Uterus (tissue), 4 donors: ENCODE measurements around the gene PLCG1. TPM values are rescaled to one million over a fixed set of nuclear protein-coding genes. Genes with fewer than 3 reads are reported as not detected.
A peak's percentile ranks its signal among the peaks of the same experiment; 100 is the strongest.

Experiments
- DNase-seq, 2 donors: peaks; one replicate each; pipeline ENCODE4 v3.0.0-alpha.2; 2019 to 2020
- H3K27ac ChIP-seq, 2 donors: fragments of 200-600 bp; sonication (generic); 1 replicate in 1 of 2; 2 replicates in 1 of 2; pipeline ENCODE4 v1.5.1; 2016 to 2018
- H3K27me3 ChIP-seq, 2 donors: fragments of 200-600 bp; sonication (generic); one replicate each; pipeline ENCODE4 v1.5.1; 2018 to 2019; ENCODE audit warnings: control low read depth in 1 of 2
- H3K36me3 ChIP-seq, 2 donors: fragments of 200-600 bp; sonication (generic); one replicate each; pipeline ENCODE4 v1.5.1; 2019; ENCODE audit warnings: control low read depth in 1 of 2
- H3K4me1 ChIP-seq, 2 donors: fragments of 200-600 bp; sonication (generic); one replicate each; pipeline ENCODE4 v1.5.1; 2018 to 2019; ENCODE audit warnings: control low read depth in 1 of 2
- H3K4me3 ChIP-seq, 2 donors: fragments of 200-600 bp; sonication (generic); 1 replicate in 1 of 2; 2 replicates in 1 of 2; pipeline ENCODE4 v1.5.1; 2018 to 2019; ENCODE audit warnings: mild to moderate bottlenecking in 1 of 2
- H3K9me3 ChIP-seq, 2 donors: fragments of 200-600 bp; sonication (generic); one replicate each; pipeline ENCODE4 v1.5.1; 2019; ENCODE audit warnings: control low read depth in 1 of 2
- CTCF ChIP-seq, 4 experiments: fragments of 200-600 bp in 2 of 4; fragments of 450-650 bp in 2 of 4; sonication (generic) in 2 of 4; IDR thresholded peaks; one replicate each; pipeline ENCODE4 v1.5.1; 2016 to 2019; ENCODE audit warnings: antibody characterized with exemption in 4 of 4, mild to moderate bottlenecking in 2 of 4, moderate library complexity in 1 of 4
- POLR2A ChIP-seq, 2 donors: fragments of 450-650 bp; IDR thresholded peaks; one replicate each; pipeline ENCODE4 v1.6.1; 2016; ENCODE audit warnings: antibody characterized with exemption in 2 of 2, mild to moderate bottlenecking in 1 of 2, moderate library complexity in 1 of 2
- intact Hi-C: fragments of 100-400 bp; cut with DNase I; formaldehyde crosslinking; loops from one replicate; pipeline ENCODE4 v1.15.1; 2023; ENCODE audit warnings: low total_unique reads
- total RNA-seq, 4 donors: library from RNA; depleted of rRNA in 3 of 4; stranded (reverse); fragments of >200 nt in 3 of 4; gene quantifications; one replicate each; pipeline versions ENCODE4 v1.1.0 to v1.2.4, GENCODE V29; 2014 to 2023
- donor health status: DM: yes; HTN: yes; CAD: no.

PLCG1 gene
- total RNA-seq, 4 donors from 2014 or later, result 38.8 to 180 (median 138) TPM

- Histone ChIP-seq H3K27ac (peak overlapping the region in 1 of 2 donors; percentile 12), H3K27me3 (no peaks in the 10 kb centered on the region), H3K36me3 (no peaks in the 10 kb centered on the region), H3K4me1 (no peaks in the 10 kb centered on the region), H3K9me3 (no peaks in the 10 kb centered on the region), H3K4me3 (no peak overlapping the region)
- DNase-seq, result no peak
- intact Hi-C loops, result no loop called here
- TF ChIP-seq CTCF (IDR thresholded peaks at IDR 0.05), result no peak
- TF ChIP-seq POLR2A (IDR thresholded peaks at IDR 0.05), result no peak
Observed at GRCh38 chr20:41158082-41158625, 20.8 kb downstream of the PLCG1 start.

- no peaks in the 10 kb centered on the region for H3K9me3 ChIP-seq
- H3K4me1 ChIP-seq, result no peaks in the 10 kb centered on the region
- TF ChIP-seq POLR2A (IDR thresholded peaks at IDR 0.05) (no peak), CTCF (IDR thresholded peaks at IDR 0.05) (no peak)
- H3K36me3 ChIP-seq, result no peaks in the 10 kb centered on the region
- no peak overlapping the region for H3K4me3 ChIP-seq
- H3K27ac ChIP-seq, result no peak overlapping the region
- no peaks in the 10 kb centered on the region for H3K27me3 ChIP-seq
- no peak for DNase-seq
- intact Hi-C loops, result no loop called here
Observed at GRCh38 chr20:41159547-41159946, 22.2 kb downstream of the PLCG1 start.

GRCh38 chr20:41160686-41161085 is 23.3 kb downstream of the PLCG1 start:
- Histone ChIP-seq H3K27me3 (no peaks in the 10 kb centered on the region), H3K27ac (no peak overlapping the region), H3K4me3 (no peak overlapping the region), H3K4me1 (no peaks in the 10 kb centered on the region), H3K9me3 (no peaks in the 10 kb centered on the region), H3K36me3 (no peaks in the 10 kb centered on the region)
- no peak for DNase-seq
- TF ChIP-seq CTCF (IDR thresholded peaks at IDR 0.05), result no peak
- intact Hi-C loops, result no loop called here

GRCh38 chr20:41161886-41162285 is 24.5 kb downstream of the PLCG1 start:
- no peaks in the 10 kb centered on the region for H3K9me3 ChIP-seq
- TF ChIP-seq CTCF (IDR thresholded peaks at IDR 0.05) (no peak), POLR2A (IDR thresholded peaks at IDR 0.05) (no peak)
- intact Hi-C loops, result no loop called here
- no peaks in the 10 kb centered on the region for H3K4me1 ChIP-seq
- no peaks in the 10 kb centered on the region for H3K27me3 ChIP-seq
- H3K36me3 ChIP-seq, result no peaks in the 10 kb centered on the region
- no peak overlapping the region for H3K4me3 ChIP-seq
- H3K27ac ChIP-seq, result peak overlapping the region in 1 of 2 donors; percentile 29
- DNase-seq, result no peak

- no peaks in the 10 kb centered on the region for H3K4me1 ChIP-seq
- no peak overlapping the region for H3K4me3 ChIP-seq
- intact Hi-C loops, result no loop called here
- H3K36me3 ChIP-seq, result no peaks in the 10 kb centered on the region
- H3K27me3 ChIP-seq, result no peaks in the 10 kb centered on the region
- H3K9me3 ChIP-seq, result no peaks in the 10 kb centered on the region
- TF ChIP-seq CTCF (IDR thresholded peaks at IDR 0.05) (no peak), POLR2A (IDR thresholded peaks at IDR 0.05) (no peak)
- no peak for DNase-seq
- no peak overlapping the region for H3K27ac ChIP-seq
Observed at GRCh38 chr20:41162396-41162795, 25.1 kb downstream of the PLCG1 start.
